SK-N-SH (cell line): ENCODE data around the gene KLHL24. TPM values are rescaled to one million over a fixed set of nuclear protein-coding genes. Genes with fewer than 3 reads are reported as not detected.

Experiments used
- CTCF ChIA-PET: fragments of 300-600, 350-600 bp; formaldehyde crosslinking; extraction: SDS; loops from one replicate; lab custom pipeline; 2021; lab: Yijun Ruan, JAX
- POLR2A ChIA-PET: fragments of 350-600 bp; sonication (Branson Sonifier 250); formaldehyde crosslinking; extraction: SDS; loops from one replicate; lab custom pipeline; 2020; ENCODE audit warnings: antibody characterized with exemption, inconsistent platforms; lab: Yijun Ruan, JAX
- DNase-seq: peaks from one replicate; pipeline ENCODE4 v3.0.0; 2012
- H2AFZ ChIP-seq: fragments of 200-600 bp; sonication (generic); 2 replicates; pipeline ENCODE4 v1.8.1; 2016; ENCODE audit warnings: antibody characterized with exemption, mild to moderate bottlenecking, low read depth
- H3F3A ChIP-seq: fragments of 200-600 bp; sonication (generic); replicated peaks from 2 replicates; pipeline ENCODE3; 2016; ENCODE audit warnings: antibody characterized with exemption, mild to moderate bottlenecking; ENCODE audit not compliant: insufficient read depth
- H3K27ac ChIP-seq, 2 experiments: fragments of 200-500 bp in 1 of 2; fragments of 200-600 bp in 1 of 2; sonication (Bioruptor generic) in 1 of 2; sonication (generic), shearing (Covaris generic) in 1 of 2; 2 replicates each; pipeline versions ENCODE4 v1.5.1 to v1.6.1; 2014 to 2016; ENCODE audit warnings: low read depth in 2 of 2, inconsistent platforms in 1 of 2, low read length in 1 of 2, mild to moderate bottlenecking in 1 of 2, mixed read lengths in 1 of 2
- H3K27me3 ChIP-seq: fragments of 200-600 bp; sonication (generic), shearing (Covaris generic); 2 replicates; pipeline ENCODE4 v1.6.1; 2016; ENCODE audit warnings: mixed run types; ENCODE audit not compliant: insufficient read depth
- H3K36me3 ChIP-seq, 2 experiments: fragments of 200-500 bp in 1 of 2; fragments of 200-600 bp in 1 of 2; sonication (Bioruptor generic) in 1 of 2; sonication (generic) in 1 of 2; replicated peaks in 1 of 2; 2 replicates each; pipeline versions ENCODE3 to v1.5.1; 2014 to 2016; ENCODE audit warnings: low read length in 1 of 2, mild to moderate bottlenecking in 1 of 2; ENCODE audit not compliant: insufficient read depth in 2 of 2, control insufficient read depth in 1 of 2
- H3K4me1 ChIP-seq, 2 experiments: fragments of 200-500 bp in 1 of 2; fragments of 200-600 bp in 1 of 2; sonication (Bioruptor generic) in 1 of 2; sonication (generic), shearing (Covaris generic) in 1 of 2; 2 replicates each; pipeline versions ENCODE4 v1.5.1 to v1.6.1; 2014 to 2016; ENCODE audit warnings: low read depth in 1 of 2, low read length in 1 of 2, mixed run types in 1 of 2; ENCODE audit not compliant: insufficient read depth in 2 of 2, control insufficient read depth in 1 of 2
- H3K4me2 ChIP-seq: fragments of 200-600 bp; sonication (generic), shearing (Covaris generic); 2 replicates; pipeline ENCODE4 v1.6.1; 2017; ENCODE audit warnings: mixed run types
- H3K4me3 ChIP-seq, 2 experiments: fragments of 200-500 bp in 1 of 2; fragments of 200-600 bp in 1 of 2; sonication (Bioruptor generic) in 1 of 2; sonication (generic), shearing (Covaris generic) in 1 of 2; 2 replicates each; pipeline versions ENCODE4 v1.5.1 to v1.8.1; 2014 to 2016; ENCODE audit warnings: low read depth in 2 of 2, inconsistent platforms in 1 of 2, low read length in 1 of 2, mild to moderate bottlenecking in 1 of 2, mixed read lengths in 1 of 2, moderate library complexity in 1 of 2
- H3K79me2 ChIP-seq: fragments of 200-600 bp; sonication (generic); 2 replicates; pipeline ENCODE4 v1.8.1; 2017; ENCODE audit warnings: mild to moderate bottlenecking; ENCODE audit not compliant: insufficient read depth
- H3K9ac ChIP-seq: fragments of 200-600 bp; sonication (generic); 2 replicates; pipeline ENCODE4 v1.6.1; 2017; ENCODE audit warnings: mixed run types
- H3K9me2 ChIP-seq: fragments of 200-600 bp; sonication (generic); 2 replicates; pipeline ENCODE4 v1.6.1; 2017; ENCODE audit warnings: mixed run types
- H3K9me3 ChIP-seq: fragments of 200-600 bp; sonication (generic); 2 replicates; pipeline ENCODE4 v1.6.1; 2017; ENCODE audit warnings: mixed run types, mild to moderate bottlenecking, moderate library complexity
- H4K20me1 ChIP-seq: fragments of 200-600 bp; sonication (generic); 2 replicates; pipeline ENCODE4 v1.6.1; 2017; ENCODE audit warnings: mild to moderate bottlenecking, mixed run types; ENCODE audit not compliant: insufficient read depth
- CHD2 ChIP-seq: fragments of 150-350 bp; IDR thresholded peaks from 2 replicates; pipeline ENCODE4 v1.6.1; 2018; ENCODE audit warnings: low read length; ENCODE audit not compliant: partially characterized antibody
- EZH2phosphoT487 ChIP-seq: fragments of 200-600 bp; sonication (generic); IDR thresholded peaks from 2 replicates; pipeline ENCODE4 v1.6.1; 2017; ENCODE audit warnings: low read depth, mixed run types, mild to moderate bottlenecking, antibody characterized with exemption, moderate library complexity, borderline replicate concordance
- FOXM1 ChIP-seq: IDR thresholded peaks from 2 replicates; pipeline ENCODE4 v1.4.0; 2012; ENCODE audit warnings: low read depth, mild to moderate bottlenecking
- GABPA ChIP-seq: IDR thresholded peaks from 2 replicates; pipeline ENCODE4 v1.4.0; 2012; ENCODE audit warnings: low read depth, mild to moderate bottlenecking
- GATA2 ChIP-seq: sonication (generic); formaldehyde crosslinking; IDR thresholded peaks from 2 replicates; pipeline ENCODE4 v1.5.0; 2020; ENCODE audit warnings: mild to moderate bottlenecking, missing genetic modification reagents
- JUND ChIP-seq: IDR thresholded peaks from 2 replicates; pipeline ENCODE4 v1.4.0; 2012
- MEF2A ChIP-seq: IDR thresholded peaks from 2 replicates; pipeline ENCODE4 v1.4.0; 2012; ENCODE audit warnings: low read depth, borderline replicate concordance
- MXI1 ChIP-seq: IDR thresholded peaks from 2 replicates; pipeline ENCODE4 v1.6.1; 2012; ENCODE audit warnings: mild to moderate bottlenecking, low read depth, low read length, improper control_type of control experiment
- NFIC ChIP-seq: IDR thresholded peaks from 2 replicates; pipeline ENCODE4 v1.4.0; 2012; ENCODE audit warnings: borderline replicate concordance
- PBX3 ChIP-seq: IDR thresholded peaks from 2 replicates; pipeline ENCODE4; 2012
- POLR2AphosphoS5 ChIP-seq: IDR thresholded peaks from 2 replicates; pipeline ENCODE4 v1.6.1; 2012; ENCODE audit warnings: low read depth, low read length
- RAD21 ChIP-seq: IDR thresholded peaks from 2 replicates; pipeline ENCODE4 v1.6.1; 2012; ENCODE audit warnings: mild to moderate bottlenecking, low read length
- RCOR1 ChIP-seq: fragments of 150-350 bp; IDR thresholded peaks from 2 replicates; pipeline ENCODE4 v1.6.1; 2017; ENCODE audit warnings: antibody characterized with exemption, low read length
- RFX5 ChIP-seq: IDR thresholded peaks from 2 replicates; pipeline ENCODE4 v1.6.1; 2012; ENCODE audit warnings: mild to moderate bottlenecking, improper control_type of control experiment, low read length
- SIN3A ChIP-seq: IDR thresholded peaks from 2 replicates; pipeline ENCODE4 v1.6.1; 2012; ENCODE audit warnings: low read depth, mild to moderate bottlenecking, low read length, moderate library complexity, borderline replicate concordance
- SMC3 ChIP-seq: IDR thresholded peaks from 2 replicates; pipeline ENCODE4 v1.6.1; 2012; ENCODE audit warnings: low read depth, low read length, improper control_type of control experiment
- TAF1 ChIP-seq: IDR thresholded peaks from 2 replicates; pipeline ENCODE4 v1.6.1; 2012; ENCODE audit warnings: low read depth, mild to moderate bottlenecking, low read length, moderate library complexity, borderline replicate concordance
- USF1 ChIP-seq: IDR thresholded peaks from 2 replicates; pipeline ENCODE4 v1.4.0; 2012; ENCODE audit warnings: low read depth, borderline replicate concordance
- USF2 ChIP-seq: fragments of 150-350 bp; IDR thresholded peaks from 2 replicates; pipeline ENCODE4 v1.6.1; 2017; ENCODE audit warnings: antibody characterized with exemption, low read length, low read depth, borderline replicate concordance
- YY1 ChIP-seq: IDR thresholded peaks from 2 replicates; pipeline ENCODE4 v1.4.0; 2012; ENCODE audit warnings: low read depth, mild to moderate bottlenecking
- WGBS: methylation state at CpG from one replicate; pipeline ENCODE4 v1.1.6; 2017; ENCODE audit warnings: low lambda C conversion rate; 5-methylcytosine and 5-hydroxymethylcytosine counted together
- polyA plus RNA-seq, 3 experiments: library from polyadenylated mRNA; depleted of rRNA; stranded (reverse); fragments of >200 nt; gene quantifications; 2 replicates each; pipeline ENCODE4 v1.2.3, GENCODE V29; 2012
- TF ChIP-seq, protein P1 (sequence below): fragments of 200-600 bp; sonication (generic); IDR thresholded peaks from 2 replicates; pipeline ENCODE4 v1.6.1; 2017; ENCODE audit warnings: antibody characterized with exemption, mild to moderate bottlenecking, moderate library complexity

KLHL24 gene
- polyA plus RNA-seq, 1 of the 3 experiments (the other 2 are of a cell fraction): 5.7 TPM

GRCh38 chr3:183718012-183718411 is 82.6 kb downstream of the KLHL24 start (continued):
- no peak for TF ChIP-seq USF2
- no peak for TF ChIP-seq JUND
- no peak for TF ChIP-seq SIN3A
- TF ChIP-seq FOXM1: no peak
- no peak for TF ChIP-seq MEF2A
- no peak for TF ChIP-seq EZH2phosphoT487
- TF ChIP-seq, all 33 proteins: peak for 0

DNA sequence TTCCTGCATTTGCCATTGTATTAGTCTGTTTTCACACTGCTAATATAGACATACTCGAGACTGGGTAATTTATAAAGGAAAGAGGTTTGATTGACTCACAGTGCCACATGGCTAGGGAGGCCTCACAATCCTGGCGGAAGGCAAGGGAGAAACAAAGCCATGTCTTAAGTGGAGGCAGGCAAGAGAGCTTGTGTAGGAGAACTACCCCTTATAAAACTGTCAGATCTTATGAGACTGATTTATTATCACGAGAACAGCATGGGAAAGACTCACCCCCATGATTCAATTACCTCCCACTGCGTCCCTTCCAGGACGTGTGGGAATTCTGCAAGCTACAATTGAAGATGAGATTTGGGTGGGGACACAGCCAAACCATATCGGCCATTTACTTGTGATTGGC is 90.0 kb downstream of the KLHL24 start:
- Histone ChIP-seq H3K27ac (no peak overlapping the region), H2AFZ (no peak overlapping the region), H3F3A (no peaks in the 10 kb centered on the region), H3K4me2 (no peak overlapping the region), H4K20me1 (no peaks in the 10 kb centered on the region), H3K9me3 (no peaks in the 10 kb centered on the region), H3K4me1 (peaks cover 0 to 3% of the 10 kb centered on the region in 2 experiments; a peak in 1 of 4 replicates), H3K79me2 (peaks cover 6% of the 10 kb centered on the region; the same call in 1 of the 2 replicates), H3K4me3 (no peak overlapping the region), H3K36me3 (peaks cover 63 to 85% of the 10 kb centered on the region in 2 experiments), H3K27me3 (no peaks in the 10 kb centered on the region), H3K9me2 (no peaks in the 10 kb centered on the region), H3K9ac (no peak overlapping the region)
- 93% methylated on average over 6 of the region's 6 CpGs for WGBS
- no peak for DNase-seq
- TF ChIP-seq EZH2phosphoT487: no peak
- no peak for TF ChIP-seq JUND
- TF ChIP-seq RAD21: no peak
- TF ChIP-seq USF1: no peak
- no peak for TF ChIP-seq YY1
- no peak for TF ChIP-seq MXI1
- TF ChIP-seq RFX5: no peak
- TF ChIP-seq SMC3: no peak
- TF ChIP-seq POLR2AphosphoS5: no peak
- no peak for TF ChIP-seq TAF1
- no peak for TF ChIP-seq PBX3
- no peak for TF ChIP-seq FOXM1
- no peak for TF ChIP-seq RCOR1
- no peak for TF ChIP-seq NFIC
- TF ChIP-seq MEF2A: no peak
- no peak for TF ChIP-seq CHD2
- TF ChIP-seq, protein P1, sequence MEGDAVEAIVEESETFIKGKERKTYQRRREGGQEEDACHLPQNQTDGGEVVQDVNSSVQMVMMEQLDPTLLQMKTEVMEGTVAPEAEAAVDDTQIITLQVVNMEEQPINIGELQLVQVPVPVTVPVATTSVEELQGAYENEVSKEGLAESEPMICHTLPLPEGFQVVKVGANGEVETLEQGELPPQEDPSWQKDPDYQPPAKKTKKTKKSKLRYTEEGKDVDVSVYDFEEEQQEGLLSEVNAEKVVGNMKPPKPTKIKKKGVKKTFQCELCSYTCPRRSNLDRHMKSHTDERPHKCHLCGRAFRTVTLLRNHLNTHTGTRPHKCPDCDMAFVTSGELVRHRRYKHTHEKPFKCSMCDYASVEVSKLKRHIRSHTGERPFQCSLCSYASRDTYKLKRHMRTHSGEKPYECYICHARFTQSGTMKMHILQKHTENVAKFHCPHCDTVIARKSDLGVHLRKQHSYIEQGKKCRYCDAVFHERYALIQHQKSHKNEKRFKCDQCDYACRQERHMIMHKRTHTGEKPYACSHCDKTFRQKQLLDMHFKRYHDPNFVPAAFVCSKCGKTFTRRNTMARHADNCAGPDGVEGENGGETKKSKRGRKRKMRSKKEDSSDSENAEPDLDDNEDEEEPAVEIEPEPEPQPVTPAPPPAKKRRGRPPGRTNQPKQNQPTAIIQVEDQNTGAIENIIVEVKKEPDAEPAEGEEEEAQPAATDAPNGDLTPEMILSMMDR: no peak
- no peak for TF ChIP-seq USF2
- no peak for TF ChIP-seq GATA2
- no peak for TF ChIP-seq GABPA
- POLR2A ChIA-PET: no interaction called here
- CTCF ChIA-PET: interaction anchor here (1.2 kb wide), 1 partner anchor 245 kb away, joined by 3 read pairs; no protein-coding TSS in a partner anchor
